GM10266 (cell line): ENCODE data around the gene RNF169.

Experiments
- DNase-seq: peaks from one replicate; pipeline ENCODE4 v3.0.0; 2012; ENCODE audit errors: extremely low spot score
- CTCF ChIP-seq: IDR thresholded peaks from 2 replicates; pipeline ENCODE4 v1.5.1; 2012; ENCODE audit warnings: mild to moderate bottlenecking, low read depth; ENCODE audit not compliant: control insufficient read depth, insufficient read depth; ENCODE audit errors: missing control alignments

RNF169 gene

DNA sequence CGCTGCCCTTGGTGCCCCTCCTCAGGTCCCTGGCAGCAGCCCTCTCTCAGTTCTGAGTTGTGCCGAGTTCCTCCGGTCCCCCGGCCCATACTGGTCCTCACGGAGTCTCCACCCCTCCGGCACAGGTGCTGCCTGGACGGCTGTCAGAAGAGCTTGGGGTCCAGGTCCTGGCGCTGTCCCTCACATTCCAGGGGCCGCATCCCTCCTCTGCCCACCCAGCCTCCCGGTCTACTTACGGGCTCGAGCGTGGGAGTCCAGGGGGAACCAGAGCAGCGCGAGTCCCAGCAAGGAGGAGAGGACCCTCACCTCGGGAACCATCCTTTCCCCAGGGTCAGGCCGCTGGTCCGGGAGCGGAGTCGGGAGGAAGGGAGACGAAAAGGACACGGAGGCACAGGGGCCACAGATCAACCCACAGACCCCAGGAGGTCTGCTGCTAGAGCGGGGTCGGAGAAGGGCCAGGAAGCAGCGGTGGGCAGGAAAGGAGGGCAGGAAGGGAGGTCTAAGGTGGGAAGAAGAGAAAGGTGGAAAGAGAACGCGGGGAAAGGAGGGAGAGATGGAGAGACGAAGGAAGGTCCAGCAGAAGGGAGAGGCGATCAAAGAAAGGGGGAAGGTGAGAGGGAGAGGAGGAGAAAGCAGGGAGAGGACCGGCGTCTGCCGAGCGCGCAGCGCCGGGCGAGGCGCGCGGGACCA, 17.9 kb upstream of the RNF169 start:
- TF ChIP-seq CTCF, result no peak
- no peak for DNase-seq

DNA sequence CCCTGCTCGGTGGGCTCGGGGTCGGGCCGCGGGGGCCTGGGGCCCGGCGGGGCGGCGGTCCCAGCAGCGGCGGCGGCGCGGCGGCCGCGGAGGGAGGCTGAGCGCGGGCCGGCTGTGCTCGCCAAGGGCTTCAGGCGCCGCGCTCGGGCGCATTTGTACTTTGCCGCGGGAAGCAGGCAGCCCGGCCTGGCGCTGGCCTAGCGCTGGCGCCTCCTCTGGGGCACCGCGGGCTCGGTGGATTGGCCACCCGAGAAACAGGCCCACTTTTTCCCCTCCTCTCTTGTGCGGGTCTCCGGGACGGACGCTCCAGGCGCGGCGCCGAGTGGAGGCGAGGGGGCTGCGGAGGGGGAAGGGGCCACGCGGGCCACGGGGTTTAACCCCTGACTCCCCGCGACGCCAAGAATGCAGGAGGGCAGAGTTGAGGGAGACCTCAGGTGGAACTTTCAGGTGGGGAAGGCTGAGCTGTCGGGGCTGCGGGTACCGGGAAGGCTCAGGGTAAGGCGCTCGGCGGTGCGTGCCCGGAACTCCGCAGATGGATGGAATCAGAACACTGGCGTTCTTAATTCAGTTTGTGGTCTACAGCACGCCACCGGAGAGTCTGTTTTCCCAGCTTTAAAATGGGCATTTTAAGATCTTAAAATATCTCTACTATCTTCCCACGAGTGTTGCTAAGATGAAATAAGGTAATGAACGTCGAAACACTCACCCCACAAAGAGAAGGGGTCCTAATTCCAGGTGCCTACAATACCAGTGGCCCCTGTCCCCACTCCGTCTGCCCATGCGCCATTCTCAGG, 17.2 kb upstream of the RNF169 start, which contains the start of gene CHRDL2:
CHRDL2 (minus strand) TSS at position 126 of the 794 bp plus-strand sequence. CDS start 538 bp downstream, outside the sequence.
- TF ChIP-seq CTCF, result no peak
- DNase-seq, result no peak

GRCh38 chr11:74734559-74734925, 14.1 kb upstream of the RNF169 start:
- TF ChIP-seq CTCF, result no peak
- DNase-seq, result no peak

DNA sequence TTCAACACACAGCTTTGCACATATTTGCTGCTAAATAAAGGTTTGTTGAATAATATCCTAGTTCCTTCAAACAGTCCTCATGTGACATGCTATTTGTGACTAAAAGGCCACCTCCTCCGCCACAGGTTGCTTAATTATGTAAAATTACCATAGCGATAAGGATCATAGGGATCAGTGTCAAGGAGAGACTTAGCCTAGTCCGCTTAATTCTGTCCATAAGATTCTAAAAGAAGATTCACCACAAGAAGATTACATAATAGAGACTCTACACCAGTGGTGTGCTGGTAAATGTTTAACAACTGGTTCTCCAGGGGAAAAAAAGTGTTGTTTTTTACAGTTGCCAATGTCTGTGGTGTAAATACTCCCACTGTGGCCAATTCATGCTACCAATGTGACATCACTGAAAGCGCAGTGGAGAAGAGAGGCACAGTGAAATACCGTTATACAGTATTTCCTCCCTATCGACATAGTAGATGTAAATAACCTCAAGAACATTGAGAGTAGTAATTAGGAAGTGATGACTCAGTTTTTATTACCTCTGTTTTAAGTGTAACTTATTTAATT, 13.2 kb upstream of the RNF169 start:
- TF ChIP-seq CTCF, result no peak
- no peak for DNase-seq

DNA sequence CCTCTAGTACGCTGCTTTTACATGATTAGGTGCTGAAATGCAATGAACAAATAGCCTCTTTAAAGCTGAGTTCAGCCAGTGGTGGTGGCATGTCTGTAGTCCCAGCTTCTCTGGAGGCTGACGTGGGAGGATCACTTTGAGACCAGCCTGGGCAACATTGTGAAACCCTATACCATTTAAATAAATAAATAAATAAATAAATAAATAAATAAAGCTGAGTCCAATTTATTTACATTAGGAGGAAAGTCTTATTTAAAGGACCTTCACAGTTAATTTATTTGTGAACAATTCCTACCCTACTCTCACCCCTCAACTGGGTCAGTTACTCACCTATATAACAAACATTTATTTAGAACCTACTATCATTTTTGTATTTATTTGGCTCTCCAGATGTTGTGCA, 12.6 kb upstream of the RNF169 start:
- no peak for TF ChIP-seq CTCF
- DNase-seq, result no peak

GRCh38 chr11:74739546-74740270, 8.9 kb upstream of the RNF169 start:
- peak; percentile 92 for TF ChIP-seq CTCF
- DNase-seq, result peak; percentile 75

DNA sequence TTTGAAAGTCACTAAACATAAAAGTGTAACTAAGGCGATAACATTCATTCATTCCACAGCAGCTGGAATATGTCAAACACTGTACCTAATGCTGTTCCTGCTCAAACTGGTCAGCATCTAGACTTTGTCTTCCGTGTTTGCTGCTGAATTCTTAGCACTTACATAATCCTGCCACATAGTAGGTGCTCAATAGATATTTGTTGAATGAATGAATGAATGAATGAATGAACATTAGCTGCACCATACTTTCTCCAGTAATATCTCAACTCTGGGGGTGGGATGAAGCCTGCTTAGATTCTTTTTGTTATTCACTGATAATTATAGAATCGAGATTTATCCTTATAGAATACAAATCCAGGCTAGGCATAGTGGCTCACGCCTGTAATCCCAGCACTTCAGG, 6.6 kb upstream of the RNF169 start:
- no peak for TF ChIP-seq CTCF
- DNase-seq, result no peak
